Pancreas (tissue), 10 donors: ENCODE measurements around the gene PTPRM. TPM values are rescaled to one million over a fixed set of nuclear protein-coding genes. Genes with fewer than 3 reads are reported as not detected.

Source experiments
- ATAC-seq, 4 donors: fragments of 200-7000 bp; cut with Tn5 transposase; one replicate each; pipeline versions ENCODE4 v1.8.0 to v1.9.1; 2020; ENCODE audit warnings: mild to moderate bottlenecking in 4 of 4, moderate library complexity in 4 of 4
- DNase-seq, 6 donors: peaks; one replicate each; pipeline ENCODE4 v3.0.0-alpha.2; 2020
- FAIRE-seq: peaks from 2 replicates; lab custom pipeline; 2012; peaks lifted over from hg19 to GRCh38; lab: Jason Lieb, UNC
- H3K27ac ChIP-seq, 4 donors: fragments of 200-600 bp; sonication (generic); 1 replicate in 3 of 4; 2 replicates in 1 of 4; pipeline versions ENCODE4 v1.5.0 to v1.8.0; 2020
- H3K27me3 ChIP-seq, 4 donors: fragments of 200-600 bp; one replicate each; pipeline ENCODE4 v1.8.0; 2021
- H3K36me3 ChIP-seq, 3 donors: fragments of 200-600 bp; sonication (generic) in 1 of 3; one replicate each; pipeline versions ENCODE4 v1.5.0 to v1.8.0; 2020 to 2021
- H3K4me1 ChIP-seq, 3 donors: fragments of 200-600 bp; one replicate each; pipeline ENCODE4 v1.8.0; 2021
- H3K4me3 ChIP-seq, 4 donors: fragments of 200-600 bp; sonication (generic) in 2 of 4; one replicate each; pipeline versions ENCODE4 v1.5.0 to v1.8.0; 2020 to 2021
- H3K9me3 ChIP-seq, 4 donors: fragments of 200-600 bp; one replicate each; pipeline ENCODE4 v1.8.0; 2021
- WGBS, 2 donors: extraction: QIAGEN DNeasy Blood & Tissue Kit; methylation state at CpG; one replicate each; pipeline ENCODE4 v1.1.7; 2013; 5-methylcytosine and 5-hydroxymethylcytosine counted together
- intact Hi-C, 3 donors: fragments of 100-400 bp; cut with DNase I; formaldehyde crosslinking; loops; one replicate each; pipeline versions ENCODE4 v1.11.1 to v1.14.2; 2022
- polyA plus RNA-seq, 2 donors: library from polyadenylated mRNA; stranded (reverse); fragments of 200-250 nt; gene quantifications; one replicate each; pipeline ENCODE4 v1.2.3, GENCODE V29; 2013
- total RNA-seq, 6 donors: library from RNA; stranded (reverse); fragmentation: NEBNext Ultra II Directional in 4 of 6; extraction: Animal tissue kit (Norgen Biotek cat#: 25700) in 4 of 6; gene quantifications; one replicate each; pipeline versions ENCODE4 v1.2.1 to v1.2.4, GENCODE V29; 2021 to 2023
- TF ChIP-seq, protein P1 (sequence below), 4 donors: fragments of 200-600 bp; sonication (generic) in 3 of 4; IDR thresholded peaks; one replicate each; pipeline versions ENCODE4 v1.5.0 to v1.8.0; 2021; ENCODE audit warnings: antibody characterized with exemption in 4 of 4
- donor health status: healthy with polysubstance abuse.
- donor health status: DM: no; HTN: no; CAD: no; lungs with moderate emphysema.
- donor health status: DM: no; HTN: no; CAD: no.
- donor health status: control.
- donor health status: control.
- donor health status: Bipolar disorder and iron deficiency.
- donor health status: DM: yes; HTN: yes; CAD: no.
- donor health status: DM: no; HTN: no; CAD: no.
- donor health status: DM: no; HTN: no; CAD: no.
- donor health status: DM: yes; HTN: yes; CAD: no.

The PTPRM gene
- total and polyA plus RNA-seq, 8 donors, result 14.5 to 50.7 (median 19.7) TPM

DNA sequence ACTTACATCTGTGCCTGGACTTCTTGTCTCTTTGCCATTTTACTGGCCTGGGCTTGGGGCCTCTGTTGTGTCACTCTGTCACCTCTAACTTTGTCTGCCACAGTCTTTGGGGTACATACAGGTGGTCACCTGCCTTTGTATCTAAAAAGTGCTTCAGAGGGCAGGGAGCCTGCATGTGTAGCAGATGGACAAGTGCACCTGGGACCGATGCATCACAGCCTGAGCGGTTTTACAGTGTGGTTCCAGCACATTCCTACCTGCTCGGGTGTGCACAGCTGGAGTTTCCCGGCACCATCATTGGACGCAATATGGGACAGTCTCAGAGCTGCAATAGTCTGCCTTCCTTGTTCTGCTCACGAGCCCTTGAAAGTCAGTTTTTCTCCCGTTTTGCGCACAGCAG is 792.4 kb downstream of the PTPRM start:
- no peaks in the 10 kb centered on the region for H3K9me3 ChIP-seq
- TF ChIP-seq, protein P1, sequence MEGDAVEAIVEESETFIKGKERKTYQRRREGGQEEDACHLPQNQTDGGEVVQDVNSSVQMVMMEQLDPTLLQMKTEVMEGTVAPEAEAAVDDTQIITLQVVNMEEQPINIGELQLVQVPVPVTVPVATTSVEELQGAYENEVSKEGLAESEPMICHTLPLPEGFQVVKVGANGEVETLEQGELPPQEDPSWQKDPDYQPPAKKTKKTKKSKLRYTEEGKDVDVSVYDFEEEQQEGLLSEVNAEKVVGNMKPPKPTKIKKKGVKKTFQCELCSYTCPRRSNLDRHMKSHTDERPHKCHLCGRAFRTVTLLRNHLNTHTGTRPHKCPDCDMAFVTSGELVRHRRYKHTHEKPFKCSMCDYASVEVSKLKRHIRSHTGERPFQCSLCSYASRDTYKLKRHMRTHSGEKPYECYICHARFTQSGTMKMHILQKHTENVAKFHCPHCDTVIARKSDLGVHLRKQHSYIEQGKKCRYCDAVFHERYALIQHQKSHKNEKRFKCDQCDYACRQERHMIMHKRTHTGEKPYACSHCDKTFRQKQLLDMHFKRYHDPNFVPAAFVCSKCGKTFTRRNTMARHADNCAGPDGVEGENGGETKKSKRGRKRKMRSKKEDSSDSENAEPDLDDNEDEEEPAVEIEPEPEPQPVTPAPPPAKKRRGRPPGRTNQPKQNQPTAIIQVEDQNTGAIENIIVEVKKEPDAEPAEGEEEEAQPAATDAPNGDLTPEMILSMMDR (IDR thresholded peaks at IDR 0.05), result no peak
- 83 to 91% methylated on average over 8 of the region's 8 CpGs for WGBS, 2 donors
- DNase-seq (no peak), FAIRE-seq (no peak), ATAC-seq (no peak)
- intact Hi-C loops, result no loop called here
- H3K36me3 ChIP-seq, result no peaks in the 10 kb centered on the region
- no peak overlapping the region for H3K27ac ChIP-seq
- no peaks in the 10 kb centered on the region for H3K4me1 ChIP-seq
- no peaks in the 10 kb centered on the region for H3K27me3 ChIP-seq
- no peak overlapping the region for H3K4me3 ChIP-seq

DNA sequence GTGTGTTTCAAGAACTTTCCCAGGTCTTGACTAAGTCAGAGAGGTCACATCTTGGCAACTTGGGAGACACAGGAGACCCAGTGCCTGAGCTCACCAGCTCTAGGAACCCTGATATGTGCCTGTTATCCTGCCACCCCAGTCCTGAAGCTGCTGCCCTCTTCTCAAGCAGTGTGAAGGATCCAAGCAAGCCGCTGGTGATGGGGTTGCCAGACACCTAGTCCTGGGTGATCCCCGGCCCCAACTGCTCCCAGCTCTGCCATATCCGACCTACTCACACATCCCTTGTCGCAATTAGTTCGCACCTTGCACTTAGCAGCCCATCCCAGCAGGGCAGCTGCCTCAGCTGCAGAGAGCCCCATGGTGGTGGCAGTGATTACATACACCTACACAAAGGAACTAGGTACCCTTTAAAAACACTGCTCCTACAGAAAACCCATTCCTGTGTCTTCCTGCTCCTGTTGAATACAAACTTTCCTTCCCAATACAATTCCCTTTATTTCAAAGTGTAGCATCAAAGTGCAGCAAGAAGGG is 794.9 kb downstream of the PTPRM start:
- Histone ChIP-seq H3K36me3 (no peaks in the 10 kb centered on the region), H3K9me3 (no peaks in the 10 kb centered on the region), H3K4me1 (no peaks in the 10 kb centered on the region), H3K4me3 (no peak overlapping the region), H3K27ac (no peak overlapping the region), H3K27me3 (no peaks in the 10 kb centered on the region)
- ATAC-seq, result no peak
- no peak for FAIRE-seq
- 95 to 96% methylated on average over 5 of the region's 5 CpGs for WGBS, 2 donors
- DNase-seq, result no peak
- TF ChIP-seq, protein P1 (IDR thresholded peaks at IDR 0.05), result no peak
- intact Hi-C loops, result no loop called here

DNA sequence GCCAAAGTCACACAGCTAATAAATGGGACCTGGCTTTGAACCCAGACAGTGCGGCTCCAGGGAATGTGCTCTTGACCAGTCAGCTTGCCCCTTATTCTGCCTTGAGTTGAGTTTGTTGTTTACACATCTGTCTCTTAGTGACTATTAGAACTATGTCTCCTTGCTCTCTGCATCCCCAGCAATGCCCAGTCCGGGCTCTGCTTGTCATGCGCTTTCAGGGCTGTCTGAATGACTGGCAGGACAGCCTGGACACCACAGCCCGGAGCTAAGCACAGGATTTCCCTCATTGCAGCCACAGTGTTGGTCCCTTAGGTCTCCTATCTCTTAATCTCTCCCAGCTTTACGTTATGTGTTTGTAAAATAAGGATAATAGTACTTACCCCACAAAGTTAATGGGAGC is 795.7 kb downstream of the PTPRM start:
- no peak for FAIRE-seq
- 93 to 98% methylated on average over 5 of the region's 5 CpGs for WGBS, 2 donors
- no peak overlapping the region for H3K27ac ChIP-seq

DNA sequence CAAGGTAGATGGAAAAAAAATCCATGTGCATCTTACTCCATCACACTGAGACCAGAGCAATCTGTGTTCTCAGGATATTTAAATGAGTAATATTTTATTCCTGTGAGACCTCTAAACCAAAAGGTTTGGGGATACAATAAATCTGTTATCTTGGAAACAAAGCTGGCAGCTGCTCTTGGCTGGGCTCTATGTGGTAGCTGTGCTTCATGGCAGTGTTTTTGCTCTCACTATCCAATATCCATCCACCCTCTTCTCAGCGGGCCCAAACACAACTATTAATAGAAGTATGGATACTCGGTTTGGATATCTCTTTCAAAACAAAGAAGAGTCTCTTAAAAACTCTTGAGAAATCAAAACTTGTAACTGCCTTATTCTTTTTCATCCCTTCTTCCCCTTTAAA is 797.3 kb downstream of the PTPRM start:
- DNase-seq (no peak), FAIRE-seq (no peak), ATAC-seq (no peak)
- H3K9me3 ChIP-seq, result no peaks in the 10 kb centered on the region
- no peak overlapping the region for H3K27ac ChIP-seq
- H3K27me3 ChIP-seq, result no peaks in the 10 kb centered on the region
- intact Hi-C loops, result no loop called here
- H3K4me3 ChIP-seq, result no peak overlapping the region
- 70 to 86% methylated on average over 2 of the region's 2 CpGs for WGBS, 2 donors
- no peaks in the 10 kb centered on the region for H3K36me3 ChIP-seq
- TF ChIP-seq, protein P1 (IDR thresholded peaks at IDR 0.05), result no peak
- no peaks in the 10 kb centered on the region for H3K4me1 ChIP-seq

More for the DNA sequence above, 795.7 kb downstream of the PTPRM start:
- Histone ChIP-seq H3K36me3 (no peaks in the 10 kb centered on the region), H3K27me3 (no peaks in the 10 kb centered on the region), H3K9me3 (no peaks in the 10 kb centered on the region), H3K4me3 (no peak overlapping the region), H3K4me1 (no peaks in the 10 kb centered on the region)
- intact Hi-C loops, result no loop called here
- TF ChIP-seq, protein P1 (IDR thresholded peaks at IDR 0.05), result no peak
- no peak for ATAC-seq
- DNase-seq, result no peak

DNA sequence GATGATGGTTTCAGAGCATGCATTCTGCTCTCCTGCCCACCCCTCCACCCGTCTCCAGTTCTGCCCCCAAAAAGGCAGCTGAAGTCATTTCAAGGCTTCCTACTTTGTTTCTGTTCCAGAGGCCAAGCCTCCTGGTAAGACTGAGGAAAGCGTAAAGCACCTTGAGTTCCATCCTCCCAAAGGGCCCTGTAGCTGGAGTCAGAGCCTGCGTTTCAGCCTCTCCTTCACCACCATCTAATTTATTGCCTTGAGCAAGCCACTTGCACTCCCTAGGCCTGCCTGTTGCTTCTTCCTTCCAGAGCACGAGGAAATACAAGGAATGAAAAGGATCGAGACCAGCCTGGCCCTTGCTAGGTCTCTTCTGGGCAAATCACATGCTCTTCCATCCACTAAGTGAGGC is 797.9 kb downstream of the PTPRM start:
- 89 to 92% methylated on average over 5 of the region's 5 CpGs for WGBS, 2 donors
- no peak for FAIRE-seq

More for the DNA sequence above, 797.9 kb downstream of the PTPRM start:
- no peak overlapping the region for H3K27ac ChIP-seq
- intact Hi-C loops, result no loop called here
- H3K27me3 ChIP-seq, result no peaks in the 10 kb centered on the region
- H3K9me3 ChIP-seq, result no peaks in the 10 kb centered on the region
- no peak overlapping the region for H3K4me3 ChIP-seq
- H3K4me1 ChIP-seq, result no peaks in the 10 kb centered on the region
- H3K36me3 ChIP-seq, result no peaks in the 10 kb centered on the region
- ATAC-seq (no peak), DNase-seq (no peak)
- TF ChIP-seq, protein P1 (IDR thresholded peaks at IDR 0.05), result no peak
